SK-N-SH (cell line): ENCODE data around the gene SMIM12.

Experiments used
- TAF1 ChIP-seq: IDR thresholded peaks from 2 replicates; pipeline ENCODE4 v1.6.1; 2012; ENCODE audit warnings: low read depth, mild to moderate bottlenecking, low read length, moderate library complexity, borderline replicate concordance
- TCF12 ChIP-seq: IDR thresholded peaks from 2 replicates; pipeline ENCODE4 v1.4.0; 2012
- TF ChIP-seq, protein P1 (sequence below): fragments of 200-600 bp; sonication (generic); IDR thresholded peaks from 2 replicates; pipeline ENCODE4 v1.6.1; 2017; ENCODE audit warnings: antibody characterized with exemption, mild to moderate bottlenecking, moderate library complexity
- TF ChIP-seq, protein P2 (sequence below): IDR thresholded peaks from 2 replicates; pipeline ENCODE4 v1.6.1; 2012; ENCODE audit warnings: mild to moderate bottlenecking, low read depth, low read length, moderate library complexity

DNA sequence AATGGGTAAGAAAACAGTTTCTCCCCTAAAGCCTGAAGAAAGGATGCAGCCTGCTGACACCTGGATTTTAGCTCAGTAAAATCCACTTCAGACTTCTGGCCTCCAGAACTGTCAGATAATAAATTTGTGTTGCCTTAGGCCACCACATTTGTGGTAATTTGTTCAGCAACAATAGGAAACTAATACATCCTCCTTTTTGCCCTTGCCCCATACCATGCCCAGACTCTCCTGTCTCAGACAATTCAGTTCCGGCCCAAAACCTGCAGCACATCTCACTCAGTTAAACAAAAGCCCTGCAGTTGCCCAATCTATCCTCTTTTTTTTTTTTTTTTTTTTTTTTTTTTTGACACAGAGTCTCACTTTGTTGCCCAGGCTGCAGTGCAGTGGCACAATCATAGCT is 25.8 kb downstream of the SMIM12 start:
- TF ChIP-seq, protein P1, sequence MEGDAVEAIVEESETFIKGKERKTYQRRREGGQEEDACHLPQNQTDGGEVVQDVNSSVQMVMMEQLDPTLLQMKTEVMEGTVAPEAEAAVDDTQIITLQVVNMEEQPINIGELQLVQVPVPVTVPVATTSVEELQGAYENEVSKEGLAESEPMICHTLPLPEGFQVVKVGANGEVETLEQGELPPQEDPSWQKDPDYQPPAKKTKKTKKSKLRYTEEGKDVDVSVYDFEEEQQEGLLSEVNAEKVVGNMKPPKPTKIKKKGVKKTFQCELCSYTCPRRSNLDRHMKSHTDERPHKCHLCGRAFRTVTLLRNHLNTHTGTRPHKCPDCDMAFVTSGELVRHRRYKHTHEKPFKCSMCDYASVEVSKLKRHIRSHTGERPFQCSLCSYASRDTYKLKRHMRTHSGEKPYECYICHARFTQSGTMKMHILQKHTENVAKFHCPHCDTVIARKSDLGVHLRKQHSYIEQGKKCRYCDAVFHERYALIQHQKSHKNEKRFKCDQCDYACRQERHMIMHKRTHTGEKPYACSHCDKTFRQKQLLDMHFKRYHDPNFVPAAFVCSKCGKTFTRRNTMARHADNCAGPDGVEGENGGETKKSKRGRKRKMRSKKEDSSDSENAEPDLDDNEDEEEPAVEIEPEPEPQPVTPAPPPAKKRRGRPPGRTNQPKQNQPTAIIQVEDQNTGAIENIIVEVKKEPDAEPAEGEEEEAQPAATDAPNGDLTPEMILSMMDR: no peak
- TF ChIP-seq TAF1 (no peak), TCF12 (no peak)
- TF ChIP-seq, protein P2, sequence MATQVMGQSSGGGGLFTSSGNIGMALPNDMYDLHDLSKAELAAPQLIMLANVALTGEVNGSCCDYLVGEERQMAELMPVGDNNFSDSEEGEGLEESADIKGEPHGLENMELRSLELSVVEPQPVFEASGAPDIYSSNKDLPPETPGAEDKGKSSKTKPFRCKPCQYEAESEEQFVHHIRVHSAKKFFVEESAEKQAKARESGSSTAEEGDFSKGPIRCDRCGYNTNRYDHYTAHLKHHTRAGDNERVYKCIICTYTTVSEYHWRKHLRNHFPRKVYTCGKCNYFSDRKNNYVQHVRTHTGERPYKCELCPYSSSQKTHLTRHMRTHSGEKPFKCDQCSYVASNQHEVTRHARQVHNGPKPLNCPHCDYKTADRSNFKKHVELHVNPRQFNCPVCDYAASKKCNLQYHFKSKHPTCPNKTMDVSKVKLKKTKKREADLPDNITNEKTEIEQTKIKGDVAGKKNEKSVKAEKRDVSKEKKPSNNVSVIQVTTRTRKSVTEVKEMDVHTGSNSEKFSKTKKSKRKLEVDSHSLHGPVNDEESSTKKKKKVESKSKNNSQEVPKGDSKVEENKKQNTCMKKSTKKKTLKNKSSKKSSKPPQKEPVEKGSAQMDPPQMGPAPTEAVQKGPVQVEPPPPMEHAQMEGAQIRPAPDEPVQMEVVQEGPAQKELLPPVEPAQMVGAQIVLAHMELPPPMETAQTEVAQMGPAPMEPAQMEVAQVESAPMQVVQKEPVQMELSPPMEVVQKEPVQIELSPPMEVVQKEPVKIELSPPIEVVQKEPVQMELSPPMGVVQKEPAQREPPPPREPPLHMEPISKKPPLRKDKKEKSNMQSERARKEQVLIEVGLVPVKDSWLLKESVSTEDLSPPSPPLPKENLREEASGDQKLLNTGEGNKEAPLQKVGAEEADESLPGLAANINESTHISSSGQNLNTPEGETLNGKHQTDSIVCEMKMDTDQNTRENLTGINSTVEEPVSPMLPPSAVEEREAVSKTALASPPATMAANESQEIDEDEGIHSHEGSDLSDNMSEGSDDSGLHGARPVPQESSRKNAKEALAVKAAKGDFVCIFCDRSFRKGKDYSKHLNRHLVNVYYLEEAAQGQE: no peak
